ENCODE measurements around the gene GP9.

DNA sequence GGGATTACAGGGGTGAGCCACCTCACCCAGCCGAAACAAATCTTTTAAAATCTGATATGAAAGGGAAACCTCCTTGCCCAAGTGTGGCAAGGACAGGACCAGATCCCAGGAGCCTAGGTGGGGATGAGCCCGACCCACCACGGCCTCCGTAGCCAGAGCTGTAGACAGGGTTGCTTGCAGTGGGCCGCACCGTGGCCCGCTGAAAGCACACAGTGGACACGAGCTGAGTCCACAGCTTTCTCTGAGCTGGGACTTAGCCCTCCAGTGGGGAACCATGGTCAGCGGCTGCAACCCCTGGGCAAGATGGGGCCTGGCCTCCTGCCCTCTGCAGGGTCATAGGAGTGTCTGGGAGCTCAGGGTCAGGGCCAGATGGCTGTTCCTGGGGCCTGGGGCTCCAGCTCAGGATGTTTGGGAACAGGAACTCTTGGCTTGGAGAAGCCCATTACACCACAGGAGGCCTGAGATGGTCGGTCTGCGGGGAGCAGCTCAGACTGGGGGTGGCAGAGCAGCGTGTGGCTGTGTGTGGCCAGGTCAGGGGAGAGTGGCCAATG lies 24.7 kb downstream of the GP9 start:
- TF ChIP-seq, protein P1, sequence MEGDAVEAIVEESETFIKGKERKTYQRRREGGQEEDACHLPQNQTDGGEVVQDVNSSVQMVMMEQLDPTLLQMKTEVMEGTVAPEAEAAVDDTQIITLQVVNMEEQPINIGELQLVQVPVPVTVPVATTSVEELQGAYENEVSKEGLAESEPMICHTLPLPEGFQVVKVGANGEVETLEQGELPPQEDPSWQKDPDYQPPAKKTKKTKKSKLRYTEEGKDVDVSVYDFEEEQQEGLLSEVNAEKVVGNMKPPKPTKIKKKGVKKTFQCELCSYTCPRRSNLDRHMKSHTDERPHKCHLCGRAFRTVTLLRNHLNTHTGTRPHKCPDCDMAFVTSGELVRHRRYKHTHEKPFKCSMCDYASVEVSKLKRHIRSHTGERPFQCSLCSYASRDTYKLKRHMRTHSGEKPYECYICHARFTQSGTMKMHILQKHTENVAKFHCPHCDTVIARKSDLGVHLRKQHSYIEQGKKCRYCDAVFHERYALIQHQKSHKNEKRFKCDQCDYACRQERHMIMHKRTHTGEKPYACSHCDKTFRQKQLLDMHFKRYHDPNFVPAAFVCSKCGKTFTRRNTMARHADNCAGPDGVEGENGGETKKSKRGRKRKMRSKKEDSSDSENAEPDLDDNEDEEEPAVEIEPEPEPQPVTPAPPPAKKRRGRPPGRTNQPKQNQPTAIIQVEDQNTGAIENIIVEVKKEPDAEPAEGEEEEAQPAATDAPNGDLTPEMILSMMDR (IDR thresholded peaks at IDR 0.05), result no peak
- no peak for TF ChIP-seq POLR2A (IDR thresholded peaks at IDR 0.05)
- no peak for TF ChIP-seq EP300 (IDR thresholded peaks at IDR 0.05)
